H1 (cell line): ENCODE results near the gene CREG2. TPM values are rescaled to one million over a fixed set of nuclear protein-coding genes. Genes with fewer than 3 reads are reported as not detected.

ENCODE experiments used
- CTCF ChIA-PET: fragments of 300-600 bp; sonication (Branson Sonifier 250); formaldehyde crosslinking; loops from one replicate; lab custom pipeline; 2021; ENCODE audit not compliant: partially characterized antibody; lab: Charles Lee
- POLR2A ChIA-PET: fragments of 300-600 bp; sonication (Branson Sonifier 250); formaldehyde crosslinking; loops from one replicate; lab custom pipeline; 2021; ENCODE audit warnings: inconsistent platforms; ENCODE audit not compliant: partially characterized antibody; lab: Charles Lee
- DNase-seq, 2 experiments: peaks; one replicate each; pipeline versions ENCODE4 v3.0.0 to v3.0.0-alpha.2; 2010 to 2022; ENCODE audit warnings: low spot score in 2 of 2, low read depth in 1 of 2, mixed read lengths in 1 of 2
- FAIRE-seq: peaks from 2 replicates; lab custom pipeline; 2011; peaks lifted over from hg19 to GRCh38; lab: Jason Lieb, UNC
- H2AFZ ChIP-seq: 2 replicates; pipeline ENCODE4 v1.8.1; 2012; ENCODE audit warnings: low read length, inconsistent platforms
- H2AK5ac ChIP-seq: 2 replicates; pipeline ENCODE4 v1.6.1; 2013; ENCODE audit warnings: low read depth, low read length
- H2BK120ac ChIP-seq: replicated peaks from 2 replicates; pipeline ENCODE3; 2013; ENCODE audit warnings: low read depth, low read length, inconsistent platforms
- H2BK12ac ChIP-seq: 2 replicates; pipeline ENCODE4 v1.6.1; 2013; ENCODE audit warnings: low read depth, low read length
- H2BK15ac ChIP-seq: 2 replicates; pipeline ENCODE4 v1.6.1; 2013; ENCODE audit warnings: low read length
- H2BK20ac ChIP-seq: 2 replicates; pipeline ENCODE4 v1.6.1; 2013; ENCODE audit warnings: low read length
- H2BK5ac ChIP-seq: 2 replicates; pipeline ENCODE4 v1.6.1; 2013; ENCODE audit warnings: low read depth, low read length
- H3K14ac ChIP-seq: 2 replicates; pipeline ENCODE4 v1.6.1; 2013; ENCODE audit warnings: inconsistent platforms; ENCODE audit not compliant: insufficient read length
- H3K18ac ChIP-seq: 2 replicates; pipeline ENCODE4 v1.6.1; 2013; ENCODE audit warnings: low read length; ENCODE audit errors: extremely low read depth
- H3K23ac ChIP-seq: 2 replicates; pipeline ENCODE4 v1.6.1; 2013; ENCODE audit warnings: inconsistent platforms; ENCODE audit not compliant: insufficient read length
- H3K23me2 ChIP-seq: 2 replicates; pipeline ENCODE4 v1.6.1; 2013; ENCODE audit warnings: low read depth, low read length
- H3K27ac ChIP-seq: 2 replicates; pipeline ENCODE4 v1.6.1; 2011; ENCODE audit warnings: low read depth, low read length, inconsistent platforms
- H3K27me3 ChIP-seq, 4 experiments: replicated peaks in 1 of 4; 1 replicate in 1 of 4; 2 replicates in 3 of 4; pipeline versions ENCODE4 v1.6.1 to v1.8.1; 2011 to 2013; ENCODE audit warnings: low read length in 3 of 4, mild to moderate bottlenecking in 3 of 4, inconsistent platforms in 2 of 4, mixed read lengths in 2 of 4, moderate library complexity in 1 of 4; ENCODE audit not compliant: control insufficient read depth in 3 of 4, insufficient read depth in 3 of 4; ENCODE audit errors: extremely low read depth in 1 of 4
- H3K36me3 ChIP-seq, 4 experiments: 2 replicates each; pipeline versions ENCODE4 v1.6.1 to v1.8.1; 2011 to 2013; ENCODE audit warnings: mild to moderate bottlenecking in 4 of 4, low read length in 3 of 4, moderate library complexity in 2 of 4, control low read depth in 1 of 4, inconsistent platforms in 1 of 4; ENCODE audit not compliant: insufficient read depth in 4 of 4, control insufficient read depth in 2 of 4
- H3K4ac ChIP-seq: replicated peaks from 2 replicates; pipeline ENCODE3; 2013; ENCODE audit warnings: low read length, low read depth, mixed read lengths, inconsistent platforms; ENCODE audit not compliant: insufficient read length
- H3K4me1 ChIP-seq, 4 experiments: replicated peaks in 1 of 4; 1 replicate in 1 of 4; 2 replicates in 3 of 4; pipeline versions ENCODE4 v1.6.1 to v1.8.1; 2011 to 2013; ENCODE audit warnings: low read length in 3 of 4, inconsistent platforms in 2 of 4, mixed read lengths in 1 of 4; ENCODE audit not compliant: insufficient read depth in 4 of 4, control insufficient read depth in 3 of 4
- H3K4me2 ChIP-seq, 2 experiments: 2 replicates each; pipeline versions ENCODE4 v1.6.1 to v1.8.1; 2011 to 2013; ENCODE audit warnings: low read depth in 2 of 2, low read length in 2 of 2, control low read depth in 1 of 2, inconsistent platforms in 1 of 2, mild to moderate bottlenecking in 1 of 2; ENCODE audit not compliant: insufficient read depth in 1 of 2
- H3K4me3 ChIP-seq, 4 experiments: fragments of 200-600, 300-600 bp in 1 of 4; sonication (generic), shearing (Covaris generic), sonication (Bioruptor Twin) in 1 of 4; 2 replicates each; pipeline versions ENCODE4 v1.5.1 to v1.8.1; 2011 to 2016; ENCODE audit warnings: low read length in 4 of 4, low read depth in 3 of 4, control low read depth in 2 of 4, inconsistent platforms in 2 of 4, mild to moderate bottlenecking in 2 of 4, mixed read lengths in 1 of 4, moderate library complexity in 1 of 4; ENCODE audit not compliant: insufficient read depth in 2 of 4; ENCODE audit errors: extremely low read depth in 1 of 4
- H3K56ac ChIP-seq: replicated peaks from 2 replicates; pipeline ENCODE3; 2013; ENCODE audit warnings: low read depth, mild to moderate bottlenecking, mixed read lengths, low read length, inconsistent platforms; ENCODE audit not compliant: insufficient read length
- H3K79me1 ChIP-seq: 2 replicates; pipeline ENCODE4 v1.6.1; 2013; ENCODE audit warnings: low read depth, low read length, control low read depth
- H3K79me2 ChIP-seq, 2 experiments: 2 replicates each; pipeline versions ENCODE4 v1.6.1 to v1.8.1; 2012 to 2013; ENCODE audit warnings: low read length in 2 of 2, mild to moderate bottlenecking in 2 of 2, inconsistent platforms in 1 of 2; ENCODE audit not compliant: insufficient read depth in 2 of 2, control insufficient read depth in 1 of 2
- H3K9ac ChIP-seq, 4 experiments: replicated peaks in 1 of 4; 1 replicate in 1 of 4; 2 replicates in 3 of 4; pipeline versions ENCODE4 v1.6.1 to v1.8.1; 2011 to 2013; ENCODE audit warnings: low read depth in 3 of 4, low read length in 3 of 4, control low read depth in 2 of 4, mild to moderate bottlenecking in 2 of 4, moderate library complexity in 2 of 4, inconsistent platforms in 1 of 4; ENCODE audit errors: extremely low read depth in 1 of 4
- H3K9me3 ChIP-seq, 2 experiments: 2 replicates each; pipeline versions ENCODE4 v1.6.1 to v1.8.1; 2012 to 2013; ENCODE audit warnings: mild to moderate bottlenecking in 2 of 2, moderate library complexity in 2 of 2, control low read depth in 1 of 2, inconsistent platforms in 1 of 2, low read depth in 1 of 2, low read length in 1 of 2, mixed read lengths in 1 of 2; ENCODE audit not compliant: insufficient read depth in 2 of 2
- H4K20me1 ChIP-seq, 2 experiments: replicated peaks in 1 of 2; 2 replicates each; pipeline versions ENCODE3 to v1.8.1; 2011 to 2013; ENCODE audit warnings: inconsistent platforms in 2 of 2, low read length in 2 of 2, mild to moderate bottlenecking in 1 of 2; ENCODE audit not compliant: insufficient read depth in 2 of 2, control insufficient read depth in 1 of 2
- H4K5ac ChIP-seq: 2 replicates; pipeline ENCODE4 v1.6.1; 2013; ENCODE audit warnings: low read length, low read depth, mixed read lengths, inconsistent platforms; ENCODE audit not compliant: insufficient read length
- H4K8ac ChIP-seq: 2 replicates; pipeline ENCODE4 v1.8.0; 2013; ENCODE audit warnings: mild to moderate bottlenecking, moderate library complexity, low read length, inconsistent platforms; ENCODE audit not compliant: insufficient read depth; ENCODE audit errors: extremely low read depth
- H4K91ac ChIP-seq: replicated peaks from 2 replicates; pipeline ENCODE3; 2013; ENCODE audit warnings: low read length, mixed read lengths, inconsistent platforms; ENCODE audit not compliant: insufficient read length
- ASH2L ChIP-seq: fragments of 200-600, 300-600 bp; sonication (generic); IDR thresholded peaks from one replicate; pipeline ENCODE4 v1.7.1; 2017; ENCODE audit warnings: low read length
- BRCA1 ChIP-seq: IDR thresholded peaks from 2 replicates; pipeline ENCODE4 v1.6.1; 2012; ENCODE audit warnings: low read depth, low read length, improper control_type of control experiment
- CBX8 ChIP-seq: fragments of 300-800, 300-1000 bp; sonication (generic); IDR thresholded peaks from 2 replicates; pipeline ENCODE4 v1.7.1; 2016; ENCODE audit warnings: low read depth, low read length, borderline replicate concordance
- EGR1 ChIP-seq: IDR thresholded peaks from 2 replicates; pipeline ENCODE4 v1.6.1; 2011; ENCODE audit warnings: low read depth, low read length, borderline replicate concordance
- FOSL1 ChIP-seq: IDR thresholded peaks from 2 replicates; pipeline ENCODE4 v1.6.1; 2011; ENCODE audit warnings: mild to moderate bottlenecking, low read depth, low read length, moderate library complexity; ENCODE audit not compliant: insufficient read depth
- GTF2F1 ChIP-seq: IDR thresholded peaks from 2 replicates; pipeline ENCODE4 v1.6.1; 2012; ENCODE audit warnings: low read depth, low read length, improper control_type of control experiment, borderline replicate concordance
- JUN ChIP-seq: IDR thresholded peaks from 2 replicates; pipeline ENCODE4 v1.6.1; 2011; ENCODE audit warnings: low read depth, mild to moderate bottlenecking, improper control_type of control experiment, low read length
- JUND ChIP-seq: IDR thresholded peaks from 2 replicates; pipeline ENCODE4 v1.6.1; 2011; ENCODE audit warnings: mild to moderate bottlenecking, improper control_type of control experiment, low read length
- KDM4A ChIP-seq: IDR thresholded peaks from one replicate; pipeline ENCODE4 v1.7.1; 2012; ENCODE audit warnings: low read depth, mild to moderate bottlenecking, moderate library complexity, low read length, inconsistent platforms; ENCODE audit not compliant: severe bottlenecking
- MAFK ChIP-seq: IDR thresholded peaks from 2 replicates; pipeline ENCODE4 v1.6.1; 2012; ENCODE audit warnings: low read depth, mild to moderate bottlenecking, improper control_type of control experiment, low read length
- RNF2 ChIP-seq: fragments of 200-900, 300-1000 bp; sonication (generic); IDR thresholded peaks from 2 replicates; pipeline ENCODE4 v1.7.1; 2016; ENCODE audit warnings: borderline replicate concordance, low read depth, mild to moderate bottlenecking, antibody characterized with exemption, low read length; ENCODE audit not compliant: poor library complexity, severe bottlenecking; ENCODE audit errors: missing control alignments
- RXRA ChIP-seq: IDR thresholded peaks from 2 replicates; pipeline ENCODE4 v1.6.1; 2011; ENCODE audit warnings: low read depth, mild to moderate bottlenecking, low read length, moderate library complexity; ENCODE audit not compliant: insufficient read depth
- WGBS, 2 experiments: shearing (Covaris generic) in 1 of 2; methylation state at CpG; one replicate each; pipeline versions ENCODE4 v1.1.6 to v1.1.7; 2013 to 2015; ENCODE audit warnings: low lambda C conversion rate in 2 of 2, mixed read lengths in 2 of 2, inconsistent platforms in 1 of 2, low coverage in 1 of 2, missing lambda C conversion rate in 1 of 2; ENCODE audit not compliant: insufficient replicate concordance in 2 of 2, insufficient coverage in 1 of 2, insufficient read length in 1 of 2; ENCODE audit errors: extremely low coverage in 1 of 2, missing lambda C conversion rate in 1 of 2; 5-methylcytosine and 5-hydroxymethylcytosine counted together
- polyA plus RNA-seq, 7 experiments: library from polyadenylated mRNA; depleted of rRNA in 3 of 7; stranded (reverse) in 5 of 7; unstranded in 2 of 7; fragments of >200 nt in 5 of 7; fragments of 200-250 nt in 2 of 7; gene quantifications; 1 replicate in 5 of 7; 2 replicates in 1 of 7; 4 replicates in 1 of 7; pipeline versions ENCODE4 v1.2.1 to v1.2.3, GENCODE V29; 2011 to 2013; ENCODE audit warnings: missing spikeins in 2 of 7, mixed read lengths in 2 of 7
- total RNA-seq: library from RNA; stranded (reverse); fragmentation: NEBNext Ultra II Directional; extraction: Animal tissue kit (Norgen Biotek cat#: 25700); gene quantifications from 2 replicates; pipeline ENCODE4 v1.2.1, GENCODE V29; 2021
- TF ChIP-seq, protein P1 (sequence below): IDR thresholded peaks from 2 replicates; pipeline ENCODE4 v1.6.1; 2011; ENCODE audit warnings: low read length, improper control_type of control experiment

The CREG2 gene
- total and polyA plus RNA-seq, 2 of the 8 experiments (the other 6 are each of a cell fraction or from before 2014, with no cell fraction given), result 2.0 to 2.2 TPM

DNA sequence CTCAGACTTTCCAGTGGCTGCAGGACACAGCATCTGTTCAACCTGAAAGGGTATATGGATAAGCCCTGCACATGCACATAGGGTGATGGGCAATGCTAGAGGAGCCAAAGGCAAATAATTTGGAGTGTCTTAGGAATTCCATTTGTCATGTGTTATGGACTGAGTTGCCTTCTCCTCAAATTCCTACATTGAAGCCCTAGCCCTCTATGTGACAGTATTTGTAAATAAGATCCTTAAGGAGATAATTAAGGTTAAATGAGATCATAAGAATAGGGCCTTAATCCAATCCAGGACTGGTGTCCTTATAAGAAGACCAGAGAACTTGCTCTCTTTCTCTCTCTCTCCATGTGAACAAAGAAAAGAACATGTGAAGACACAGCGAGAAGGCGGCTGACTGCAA is 42.9 kb upstream of the CREG2 start:
- Histone ChIP-seq H2AFZ (no peak overlapping the region), H2AK5ac (no peak overlapping the region), H3K56ac (no peak overlapping the region), H3K9ac (no peak overlapping the region), H2BK20ac (no peak overlapping the region), H2BK5ac (no peak overlapping the region), H2BK120ac (no peak overlapping the region), H3K27ac (no peak overlapping the region), H3K9me3 (no peaks in the 10 kb centered on the region), H4K5ac (no peak overlapping the region), H3K4me2 (no peak overlapping the region), H3K27me3 (no peaks in the 10 kb centered on the region), H4K8ac (no peak overlapping the region), H4K20me1 (no peaks in the 10 kb centered on the region), H3K18ac (no peak overlapping the region), H3K14ac (no peak overlapping the region), H3K23me2 (no peaks in the 10 kb centered on the region), H3K36me3 (no peaks in the 10 kb centered on the region; a peak in 1 of 8 replicates), H3K79me1 (no peaks in the 10 kb centered on the region), H4K91ac (no peak overlapping the region), H3K4ac (no peak overlapping the region), H3K4me3 (no peak overlapping the region), H2BK15ac (no peak overlapping the region), H3K79me2 (no peaks in the 10 kb centered on the region), H3K4me1 (peaks cover 0 to under 1% (median under 1%) of the 10 kb centered on the region in 4 experiments; a peak in 2 of 7 replicates), H3K23ac (no peak overlapping the region), H2BK12ac (no peak overlapping the region)
- WGBS, 2 experiments, result 100% methylated on average over 2 of the region's 2 CpGs; no CpG with 5 or more reads in 1 of the 2 experiments
- POLR2A ChIA-PET, result no interaction called here
- FAIRE-seq (no peak), DNase-seq (no peak)
- CTCF ChIA-PET, result interaction anchor here (6.7 kb wide), 1 partner anchor 10 kb away, joined by 32 read pairs; no protein-coding TSS in a partner anchor
- TF ChIP-seq GTF2F1, result no peak
- TF ChIP-seq ASH2L, result no peak
- TF ChIP-seq EGR1, result no peak
- TF ChIP-seq RXRA, result no peak
- TF ChIP-seq KDM4A, result no peak
- TF ChIP-seq JUND, result no peak
- TF ChIP-seq MAFK, result no peak
- TF ChIP-seq RNF2, result no peak
- TF ChIP-seq, protein P1, sequence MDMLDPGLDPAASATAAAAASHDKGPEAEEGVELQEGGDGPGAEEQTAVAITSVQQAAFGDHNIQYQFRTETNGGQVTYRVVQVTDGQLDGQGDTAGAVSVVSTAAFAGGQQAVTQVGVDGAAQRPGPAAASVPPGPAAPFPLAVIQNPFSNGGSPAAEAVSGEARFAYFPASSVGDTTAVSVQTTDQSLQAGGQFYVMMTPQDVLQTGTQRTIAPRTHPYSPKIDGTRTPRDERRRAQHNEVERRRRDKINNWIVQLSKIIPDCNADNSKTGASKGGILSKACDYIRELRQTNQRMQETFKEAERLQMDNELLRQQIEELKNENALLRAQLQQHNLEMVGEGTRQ, result no peak
- no peak for TF ChIP-seq BRCA1
- no peak for TF ChIP-seq FOSL1
- no peak for TF ChIP-seq JUN
- no peak for TF ChIP-seq CBX8
